Stomach (tissue), 9 donors: ENCODE results near the gene ADAM19. TPM values are rescaled to one million over a fixed set of nuclear protein-coding genes. Genes with fewer than 3 reads are reported as not detected.

Experiments
- DNase-seq, 2 donors: peaks; one replicate each; pipeline versions ENCODE4 v3.0.0 to v3.0.0-alpha.2; 2013 to 2019
- H3K27ac ChIP-seq, 5 donors: fragments of 200-600 bp in 4 of 5; sonication (generic) in 4 of 5; one replicate each; pipeline ENCODE4 v1.5.1; 2013 to 2019; ENCODE audit warnings: mild to moderate bottlenecking in 1 of 5, moderate library complexity in 1 of 5
- H3K27me3 ChIP-seq, 3 donors: fragments of 200-600 bp; sonication (generic); one replicate each; pipeline ENCODE4 v1.5.1; 2017 to 2019; ENCODE audit warnings: mixed run types in 1 of 3
- H3K36me3 ChIP-seq, 4 donors: fragments of 200-600 bp; sonication (generic); 1 replicate in 3 of 4; 2 replicates in 1 of 4; pipeline ENCODE4 v1.5.1; 2016 to 2019
- H3K4me1 ChIP-seq, 4 donors: fragments of 200-600 bp; sonication (generic); one replicate each; pipeline ENCODE4 v1.5.1; 2016 to 2019
- H3K4me3 ChIP-seq, 4 donors: fragments of 200-600 bp; sonication (generic) in 3 of 4; one replicate each; pipeline ENCODE4 v1.5.1; 2016 to 2019; ENCODE audit warnings: mild to moderate bottlenecking in 1 of 4
- H3K9me3 ChIP-seq, 4 donors: fragments of 200-600 bp; sonication (generic); one replicate each; pipeline ENCODE4 v1.5.1; 2016 to 2019
- CTCF ChIP-seq, 7 experiments: fragments of 450-650 bp in 4 of 7; fragments of 200-600 bp in 3 of 7; sonication (generic) in 3 of 7; IDR thresholded peaks; one replicate each; pipeline ENCODE4 v1.5.1; 2016 to 2019; ENCODE audit warnings: antibody characterized with exemption in 7 of 7, control low read depth in 2 of 7, mild to moderate bottlenecking in 1 of 7
- EP300 ChIP-seq: sonication (generic); formaldehyde crosslinking; IDR thresholded peaks from one replicate; pipeline ENCODE4 v1.6.1; 2017; ENCODE audit warnings: antibody characterized with exemption
- POLR2A ChIP-seq, 4 donors: fragments of 450-650 bp; IDR thresholded peaks; one replicate each; pipeline ENCODE4 v1.6.1; 2016; ENCODE audit warnings: antibody characterized with exemption in 4 of 4, control low read depth in 2 of 4, mild to moderate bottlenecking in 1 of 4, moderate library complexity in 1 of 4
- POLR2AphosphoS5 ChIP-seq, 3 donors: sonication (generic); formaldehyde crosslinking; IDR thresholded peaks; one replicate each; pipeline ENCODE4 v1.6.1; 2016; ENCODE audit warnings: antibody characterized with exemption in 3 of 3
- WGBS, 5 donors: extraction: QIAGEN DNeasy Blood & Tissue Kit in 3 of 5; methylation state at CpG; one replicate each; pipeline versions ENCODE4 v1.1.5 to v1.1.7; 2013 to 2018; 5-methylcytosine and 5-hydroxymethylcytosine counted together
- intact Hi-C: fragments of 100-400 bp; cut with DNase I; formaldehyde crosslinking; loops from one replicate; pipeline ENCODE4 v1.15.1; 2023; ENCODE audit warnings: low total_unique reads
- polyA plus RNA-seq, 3 donors: library from polyadenylated mRNA; stranded (reverse); fragments of 200-250 nt; gene quantifications; one replicate each; pipeline ENCODE4 v1.2.3, GENCODE V29; 2013
- total RNA-seq, 5 donors: library from RNA; depleted of rRNA; stranded (reverse); fragments of >200 nt; gene quantifications; one replicate each; pipeline versions ENCODE4 v1.1.0 to v1.2.3, GENCODE V29; 2014 to 2016
- donor health status: healthy with polysubstance abuse.
- donor health status: Bipolar disorder and iron deficiency.
- donor health status: healthy.

Gene ADAM19
- total and polyA plus RNA-seq, 8 donors: 1.2 to 42.8 (median 6.4) TPM

- WGBS, 5 donors: 93 to 97% (median 95%) methylated on average over 5 of the region's 5 CpGs
- TF ChIP-seq POLR2A (IDR thresholded peaks at IDR 0.05) (no peak), EP300 (no peak), CTCF (IDR thresholded peaks at IDR 0.05) (no peak), POLR2AphosphoS5 (IDR thresholded peaks at IDR 0.05) (no peak)
- H3K4me1 ChIP-seq: peaks cover 7 to 18% (median 12%) of the 10 kb centered on the region in 4 donors
- no peak for DNase-seq
- H3K36me3 ChIP-seq: no peaks in the 10 kb centered on the region
- peaks cover 0 to 22% (median 15%) of the 10 kb centered on the region in 3 donors for H3K27me3 ChIP-seq
- H3K9me3 ChIP-seq: no peaks in the 10 kb centered on the region
- H3K27ac ChIP-seq: no peak overlapping the region
- intact Hi-C loops: no loop called here
- no peak overlapping the region for H3K4me3 ChIP-seq
Observed at GRCh38 chr5:157457391-157457790, 118.2 kb downstream of the ADAM19 start.

- Histone ChIP-seq H3K9me3 (no peaks in the 10 kb centered on the region), H3K4me3 (no peak overlapping the region), H3K36me3 (no peaks in the 10 kb centered on the region), H3K4me1 (peaks cover 7 to 18% (median 12%) of the 10 kb centered on the region in 4 donors), H3K27me3 (peaks cover 0 to 20% (median 12%) of the 10 kb centered on the region in 3 donors), H3K27ac (no peak overlapping the region)
- 74 to 93% (median 81%) methylated on average over 5 of the region's 5 CpGs for WGBS, 5 donors
- intact Hi-C loops: no loop called here
- no peak for TF ChIP-seq POLR2AphosphoS5 (IDR thresholded peaks at IDR 0.05)
- no peak for DNase-seq
Observed at GRCh38 chr5:157456301-157456700, 119.3 kb downstream of the ADAM19 start.

GRCh38 chr5:157455057-157455456, 120.5 kb downstream of the ADAM19 start:
- TF ChIP-seq EP300 (no peak), CTCF (IDR thresholded peaks at IDR 0.05) (no peak), POLR2A (IDR thresholded peaks at IDR 0.05) (no peak), POLR2AphosphoS5 (IDR thresholded peaks at IDR 0.05) (no peak)
- DNase-seq: no peak
- whole genome bisulfite sequencing, 5 donors: 52 to 86% (median 74%) methylated on average over 7 of the region's 7 CpGs

GRCh38 chr5:157454273-157454672, 121.3 kb downstream of the ADAM19 start:
- H3K27ac ChIP-seq: no peak overlapping the region
- no peak for DNase-seq
- no peaks in the 10 kb centered on the region for H3K36me3 ChIP-seq
- TF ChIP-seq POLR2A (IDR thresholded peaks at IDR 0.05) (no peak), EP300 (no peak), CTCF (IDR thresholded peaks at IDR 0.05) (no peak), POLR2AphosphoS5 (IDR thresholded peaks at IDR 0.05) (no peak)
- WGBS, 5 donors: 87 to 93% (median 90%) methylated on average over 7 of the region's 7 CpGs
- intact Hi-C loops: no loop called here
- H3K4me1 ChIP-seq: peaks cover 0 to 13% (median 4%) of the 10 kb centered on the region in 4 donors
- H3K27me3 ChIP-seq: no peaks in the 10 kb centered on the region
- no peak overlapping the region for H3K4me3 ChIP-seq
- no peaks in the 10 kb centered on the region for H3K9me3 ChIP-seq

More at GRCh38 chr5:157455057-157455456, 120.5 kb downstream of the ADAM19 start:
- Histone ChIP-seq H3K27me3 (peaks cover 0 to 7% (median 4%) of the 10 kb centered on the region in 3 donors), H3K9me3 (no peaks in the 10 kb centered on the region), H3K4me1 (peaks cover 4 to 13% (median 7%) of the 10 kb centered on the region in 4 donors), H3K27ac (no peak overlapping the region), H3K4me3 (no peak overlapping the region), H3K36me3 (no peaks in the 10 kb centered on the region)
- intact Hi-C loops: no loop called here

- Histone ChIP-seq H3K4me1 (peaks cover 0 to 31% (median 14%) of the 10 kb centered on the region in 4 donors), H3K4me3 (no peak overlapping the region), H3K9me3 (no peaks in the 10 kb centered on the region), H3K27ac (no peak overlapping the region), H3K27me3 (no peaks in the 10 kb centered on the region), H3K36me3 (no peaks in the 10 kb centered on the region)
- TF ChIP-seq CTCF (IDR thresholded peaks at IDR 0.05): no peak
- TF ChIP-seq POLR2A (IDR thresholded peaks at IDR 0.05): no peak
- no peak for TF ChIP-seq EP300
- no peak for TF ChIP-seq POLR2AphosphoS5 (IDR thresholded peaks at IDR 0.05)
- intact Hi-C loops: no loop called here
- no peak for DNase-seq
- 77 to 97% (median 95%) methylated on average over 3 of the region's 3 CpGs for WGBS, 5 donors
Observed at GRCh38 chr5:157451806-157452205, 123.8 kb downstream of the ADAM19 start.
